Gastroesophageal sphincter (tissue), 4 donors: ENCODE measurements around the gene WDFY1. TPM values are rescaled to one million over a fixed set of nuclear protein-coding genes. Genes with fewer than 3 reads are reported as not detected.

Source experiments
- ATAC-seq: fragments of 150-250 bp; one replicate; pipeline ENCODE4 v1.9.1; 2016; ENCODE audit warnings: mild to moderate bottlenecking, moderate library complexity
- H3K27ac ChIP-seq, 4 donors: fragments of 200-600 bp; sonication (generic) in 3 of 4; 1 replicate in 3 of 4; 2 replicates in 1 of 4; pipeline ENCODE4 v1.5.1; 2016 to 2019
- H3K27me3 ChIP-seq: fragments of 200-600 bp; sonication (generic); one replicate; pipeline ENCODE4 v1.5.1; 2019
- H3K36me3 ChIP-seq, 2 donors: fragments of 200-600 bp; sonication (generic); one replicate each; pipeline ENCODE4 v1.5.1; 2019; ENCODE audit warnings: control low read depth in 1 of 2
- H3K4me1 ChIP-seq, 3 donors: fragments of 200-600 bp; sonication (generic); 1 replicate in 2 of 3; 2 replicates in 1 of 3; pipeline ENCODE4 v1.5.1; 2016 to 2019; ENCODE audit warnings: control low read depth in 2 of 3
- H3K4me3 ChIP-seq, 2 donors: fragments of 200-600 bp; sonication (generic); one replicate each; pipeline ENCODE4 v1.5.1; 2019; ENCODE audit warnings: mild to moderate bottlenecking in 1 of 2, moderate library complexity in 1 of 2
- H3K9me3 ChIP-seq, 3 donors: fragments of 200-600 bp; sonication (generic); one replicate each; pipeline ENCODE4 v1.5.1; 2017 to 2019; ENCODE audit warnings: control low read depth in 2 of 3
- CTCF ChIP-seq, 4 experiments: fragments of 200-600 bp in 2 of 4; fragments of 450-650 bp in 2 of 4; sonication (generic) in 1 of 4; IDR thresholded peaks; one replicate each; pipeline ENCODE4 v1.5.1; 2017 to 2019; ENCODE audit warnings: antibody characterized with exemption in 4 of 4, mild to moderate bottlenecking in 2 of 4, moderate library complexity in 2 of 4
- EP300 ChIP-seq: sonication (generic); formaldehyde crosslinking; IDR thresholded peaks from one replicate; pipeline ENCODE4 v1.6.1; 2017; ENCODE audit warnings: antibody characterized with exemption, mild to moderate bottlenecking
- POLR2A ChIP-seq, 2 donors: fragments of 450-650 bp; IDR thresholded peaks; one replicate each; pipeline ENCODE4 v1.6.1; 2017; ENCODE audit warnings: antibody characterized with exemption in 2 of 2, mild to moderate bottlenecking in 2 of 2, moderate library complexity in 1 of 2
- POLR2AphosphoS5 ChIP-seq: sonication (generic); formaldehyde crosslinking; IDR thresholded peaks from one replicate; pipeline ENCODE4 v1.6.1; 2017; ENCODE audit warnings: antibody characterized with exemption
- WGBS, 2 donors: methylation state at CpG; one replicate each; pipeline ENCODE4 v1.1.5; 2018; ENCODE audit warnings: low coverage in 1 of 2; 5-methylcytosine and 5-hydroxymethylcytosine counted together
- total RNA-seq, 4 donors: library from RNA; depleted of rRNA; stranded (reverse); fragments of >200 nt; gene quantifications; one replicate each; pipeline ENCODE4 v1.1.0, GENCODE V29; 2016

Gene WDFY1
- total RNA-seq, 4 donors from 2014 or later, result 26.3 to 49.7 (median 39.3) TPM

DNA sequence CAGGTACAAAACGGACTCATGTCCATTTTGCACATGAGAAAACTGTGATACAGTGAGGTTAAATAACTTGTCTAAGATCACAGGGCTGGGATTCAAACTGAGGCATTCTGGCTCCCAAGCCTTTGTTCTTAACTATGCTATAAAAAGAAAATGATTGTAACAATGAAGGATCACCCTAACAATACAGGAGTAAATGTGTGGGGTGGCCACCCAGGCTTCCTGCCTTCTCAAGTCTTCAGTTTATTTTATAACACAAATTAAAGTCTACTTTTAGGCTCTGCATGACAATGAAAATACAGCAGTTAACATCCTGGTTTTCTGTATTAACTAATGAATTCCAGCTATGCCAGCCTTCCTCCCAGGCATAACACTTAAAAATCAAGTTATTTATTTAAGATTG lies 7.6 kb downstream of the WDFY1 start:
- H3K9me3 ChIP-seq, result no peaks in the 10 kb centered on the region
- H3K36me3 ChIP-seq, result no peaks in the 10 kb centered on the region
- TF ChIP-seq EP300, result no peak
- no peak for TF ChIP-seq POLR2A (IDR thresholded peaks at IDR 0.05)
- no peak for TF ChIP-seq CTCF (IDR thresholded peaks at IDR 0.05)
- TF ChIP-seq POLR2AphosphoS5, result no peak
- WGBS, 2 donors, result 0% methylated on average over 1 of the region's 1 CpG
- H3K4me3 ChIP-seq, result no peak overlapping the region
- ATAC-seq, result no peak
- peaks cover 12 to 87% (median 32%) of the 10 kb centered on the region in 3 donors for H3K4me1 ChIP-seq
- H3K27me3 ChIP-seq, result no peaks in the 10 kb centered on the region
- peak overlapping the region in 3 of 4 donors; percentile 9 to 34 (median 11) for H3K27ac ChIP-seq

- no peak overlapping the region for H3K4me3 ChIP-seq
- H3K36me3 ChIP-seq, result no peaks in the 10 kb centered on the region
- no peaks in the 10 kb centered on the region for H3K9me3 ChIP-seq
- no peak for TF ChIP-seq EP300
- TF ChIP-seq CTCF (IDR thresholded peaks at IDR 0.05), result no peak
- no peak for TF ChIP-seq POLR2A (IDR thresholded peaks at IDR 0.05)
- TF ChIP-seq POLR2AphosphoS5, result no peak
- no peaks in the 10 kb centered on the region for H3K27me3 ChIP-seq
- peak overlapping the region in 2 of 4 donors; percentile 11 to 20 for H3K27ac ChIP-seq
- no peak for ATAC-seq
- 38 to 54% methylated on average over 5 of the region's 5 CpGs for WGBS, 2 donors
- H3K4me1 ChIP-seq, result peaks cover 12 to 86% (median 31%) of the 10 kb centered on the region in 3 donors
These were observed 8.2 kb downstream of the WDFY1 start for GRCh38 chr2:223936862-223937326.

DNA sequence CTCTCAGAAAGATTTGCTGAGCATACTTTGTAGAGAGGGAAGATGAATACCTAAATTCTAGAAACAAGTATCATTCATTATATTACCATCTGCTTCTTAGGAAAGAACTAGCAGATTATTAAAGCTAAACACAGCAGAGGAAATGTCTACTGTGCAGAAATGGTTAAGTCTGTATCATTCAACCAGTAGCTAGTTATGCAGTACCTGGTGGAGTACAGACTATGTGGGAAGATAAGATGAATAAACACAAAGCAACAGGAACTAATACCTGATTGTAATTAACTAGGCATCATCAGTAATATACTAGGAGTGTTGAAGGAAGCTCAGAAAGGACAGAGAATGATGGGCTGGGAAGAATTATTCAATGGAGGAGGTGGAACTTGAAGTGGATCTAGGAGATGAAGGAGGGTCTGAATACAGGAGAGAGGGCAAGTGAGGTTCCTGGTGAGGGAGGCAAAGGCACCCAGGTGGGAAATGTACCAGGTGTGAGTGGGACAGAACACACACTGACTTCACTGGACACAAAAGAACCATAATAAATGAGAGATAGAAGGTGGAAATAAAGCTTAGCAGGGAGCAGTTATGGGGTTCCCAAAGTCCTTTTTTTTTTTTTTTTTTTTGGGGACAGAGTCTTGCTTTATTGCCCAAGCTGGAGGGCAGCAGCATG lies 9.5 kb downstream of the WDFY1 start:
- ATAC-seq, result no peak
- TF ChIP-seq POLR2AphosphoS5 (no peak), CTCF (IDR thresholded peaks at IDR 0.05) (no peak), EP300 (no peak), POLR2A (IDR thresholded peaks at IDR 0.05) (no peak)
- Histone ChIP-seq H3K4me1 (peaks cover 12 to 89% (median 31%) of the 10 kb centered on the region in 3 donors), H3K9me3 (no peaks in the 10 kb centered on the region), H3K36me3 (no peaks in the 10 kb centered on the region), H3K27me3 (no peaks in the 10 kb centered on the region), H3K27ac (no peak overlapping the region), H3K4me3 (no peak overlapping the region)

GRCh38 chr2:223934870-223935269 lies 10.3 kb downstream of the WDFY1 start:
- Histone ChIP-seq H3K4me3 (no peak overlapping the region), H3K36me3 (no peaks in the 10 kb centered on the region), H3K27ac (no peak overlapping the region), H3K4me1 (peaks cover 12 to 95% (median 31%) of the 10 kb centered on the region in 3 donors), H3K9me3 (no peaks in the 10 kb centered on the region), H3K27me3 (no peaks in the 10 kb centered on the region)
- WGBS, 2 donors, result 72 to 78% methylated on average over 6 of the region's 6 CpGs
- TF ChIP-seq EP300, result no peak
- no peak for TF ChIP-seq POLR2A (IDR thresholded peaks at IDR 0.05)
- TF ChIP-seq POLR2AphosphoS5, result no peak
- no peak for TF ChIP-seq CTCF (IDR thresholded peaks at IDR 0.05)
- no peak for ATAC-seq
